NT2/D1 (cell line): ENCODE measurements around the gene JOSD2.

Experiments used
- DNase-seq: peaks from one replicate; pipeline ENCODE4 v3.0.0-alpha.2; 2011; ENCODE audit warnings: low read depth, low spot score
- H3K27me3 ChIP-seq: 2 replicates; pipeline ENCODE4 v1.6.0; 2011; ENCODE audit warnings: mild to moderate bottlenecking; ENCODE audit not compliant: insufficient read length, insufficient read depth
- H3K36me3 ChIP-seq: 2 replicates; pipeline ENCODE4 v1.6.1; 2011; ENCODE audit warnings: mild to moderate bottlenecking, low read length, mixed read lengths; ENCODE audit not compliant: insufficient read depth, insufficient read length
- H3K4me1 ChIP-seq: 2 replicates; pipeline ENCODE4 v1.5.1; 2011; ENCODE audit not compliant: insufficient read depth, insufficient read length
- H3K4me3 ChIP-seq: 2 replicates; pipeline ENCODE4 v1.5.1; 2011; ENCODE audit warnings: low read depth; ENCODE audit not compliant: insufficient read length
- H3K9ac ChIP-seq: 2 replicates; pipeline ENCODE4 v1.6.0; 2011; ENCODE audit warnings: low read depth; ENCODE audit not compliant: insufficient read length
- H3K9me3 ChIP-seq: 2 replicates; pipeline ENCODE4 v1.5.1; 2011; ENCODE audit warnings: mild to moderate bottlenecking, low read length; ENCODE audit not compliant: insufficient read depth
- SUZ12 ChIP-seq: IDR thresholded peaks from 2 replicates; pipeline ENCODE4 v1.6.1; 2011; ENCODE audit not compliant: insufficient read length, insufficient read depth; ENCODE audit errors: extremely low read depth
- YY1 ChIP-seq: IDR thresholded peaks from 2 replicates; pipeline ENCODE4 v1.6.1; 2011; ENCODE audit not compliant: insufficient read length, insufficient read depth
- ZNF274 ChIP-seq: IDR thresholded peaks from 2 replicates; pipeline ENCODE4 v1.6.1; 2011; ENCODE audit warnings: mild to moderate bottlenecking, low read depth, low read length

Gene JOSD2, protein sequence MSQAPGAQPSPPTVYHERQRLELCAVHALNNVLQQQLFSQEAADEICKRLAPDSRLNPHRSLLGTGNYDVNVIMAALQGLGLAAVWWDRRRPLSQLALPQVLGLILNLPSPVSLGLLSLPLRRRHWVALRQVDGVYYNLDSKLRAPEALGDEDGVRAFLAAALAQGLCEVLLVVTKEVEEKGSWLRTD

DNA sequence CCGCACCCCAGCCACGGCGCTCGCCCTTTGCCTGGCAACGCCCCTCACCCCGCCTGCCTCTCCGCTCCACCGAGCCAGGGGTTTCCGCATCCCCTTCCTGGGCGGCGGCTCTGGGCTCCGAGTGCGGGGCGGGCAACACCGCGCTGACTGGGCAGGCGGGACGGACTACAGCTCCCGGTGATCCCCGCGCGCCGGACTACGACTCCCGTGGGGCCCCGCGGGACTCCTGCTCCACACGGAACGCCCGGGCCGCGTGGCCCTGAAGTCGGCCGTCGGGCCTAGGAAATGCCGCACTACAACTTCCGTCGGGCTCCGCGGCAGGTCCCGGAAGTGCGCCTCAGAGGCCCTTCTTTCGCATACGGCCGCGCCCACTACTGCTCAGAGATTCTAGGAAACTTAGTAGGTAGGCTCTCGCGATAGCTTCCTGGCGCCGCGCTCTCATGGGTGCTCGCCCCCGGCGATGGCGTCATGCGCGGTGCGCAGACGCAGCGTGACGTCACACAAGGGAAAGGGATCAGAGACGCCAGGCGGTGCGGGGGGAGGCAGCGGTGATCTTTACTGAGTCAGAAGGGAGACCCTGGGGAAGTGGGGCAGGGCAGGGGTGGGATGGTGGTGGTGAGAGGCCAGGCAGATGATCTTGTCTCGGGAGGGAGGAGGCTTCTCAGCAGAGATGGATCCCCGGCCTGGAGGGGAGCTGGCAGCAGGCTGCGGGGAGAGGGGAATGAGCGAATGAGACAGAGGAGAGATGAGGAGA lies at the start of gene JOSD2:
Gene JOSD2 (minus strand): TSS at position 123 of the 754 bp plus-strand sequence. CDS start 760 bp downstream, outside the sequence.
- peak; percentile 93 for DNase-seq
- no peaks in the 10 kb centered on the region for H3K27me3 ChIP-seq
- H3K36me3 ChIP-seq, result no peaks in the 10 kb centered on the region
- peak within 1 kb of the TSS; percentile 85 for H3K9ac ChIP-seq
- no peak for TF ChIP-seq SUZ12
- TF ChIP-seq YY1, result no peak
- TF ChIP-seq ZNF274, result no peak
- peaks cover 20% of the 10 kb centered on the region for H3K4me1 ChIP-seq
- no peaks in the 10 kb centered on the region for H3K9me3 ChIP-seq
- H3K4me3 ChIP-seq, result peak within 1 kb of the TSS; percentile 52

DNA sequence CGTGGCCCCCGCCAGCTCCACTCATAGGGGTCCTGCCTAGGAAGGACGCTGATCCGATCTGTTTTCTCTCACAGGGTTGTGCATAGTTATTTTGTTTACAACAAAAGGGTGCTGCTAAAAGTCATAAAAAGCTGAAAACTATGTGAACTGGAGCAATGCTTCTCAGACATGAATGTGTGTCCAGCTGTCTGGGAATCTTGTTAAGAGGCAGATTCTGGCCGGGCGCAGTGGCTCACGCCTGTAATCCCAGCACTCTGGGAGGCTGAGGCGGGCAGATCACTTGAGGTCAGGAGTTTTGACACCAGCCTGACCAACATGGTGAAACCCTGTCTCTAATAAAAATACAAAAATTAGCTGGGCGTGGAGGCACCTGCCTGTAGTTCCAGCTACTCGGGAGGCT lies 48.6 kb upstream of the JOSD2 start:
- no peak for TF ChIP-seq SUZ12

DNA sequence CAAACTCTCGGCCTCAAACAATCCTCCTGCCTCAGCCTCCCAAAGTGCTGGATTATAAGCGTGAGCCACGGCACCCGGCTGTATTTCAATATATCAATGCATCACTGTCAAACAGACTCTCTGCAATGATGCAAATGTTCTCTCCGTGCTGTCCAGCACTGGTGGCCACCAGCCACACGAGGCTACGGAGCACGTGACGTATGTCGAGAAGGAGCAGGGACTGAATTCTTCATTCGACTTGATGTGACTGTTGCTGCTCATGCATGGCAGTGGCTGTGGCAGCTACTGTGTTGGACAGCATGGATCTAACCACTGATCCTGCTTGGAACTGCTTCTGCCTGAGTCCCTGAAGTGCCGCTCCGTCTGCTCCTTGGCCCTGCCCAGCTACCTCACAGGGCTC lies 47.5 kb upstream of the JOSD2 start:
- H3K9me3 ChIP-seq, result no peaks in the 10 kb centered on the region
- DNase-seq, result no peak
- no peak overlapping the region for H3K4me3 ChIP-seq
- TF ChIP-seq SUZ12 (no peak), ZNF274 (no peak)
- no peaks in the 10 kb centered on the region for H3K27me3 ChIP-seq
- no peak overlapping the region for H3K9ac ChIP-seq
- peaks cover 16% of the 10 kb centered on the region for H3K4me1 ChIP-seq
- peaks cover 3% of the 10 kb centered on the region for H3K36me3 ChIP-seq

More for the DNA sequence above, 48.6 kb upstream of the JOSD2 start:
- DNase-seq, result no peak
- Histone ChIP-seq H3K4me1 (peaks cover 19% of the 10 kb centered on the region), H3K36me3 (peaks cover 3% of the 10 kb centered on the region), H3K4me3 (no peak overlapping the region), H3K9me3 (no peaks in the 10 kb centered on the region), H3K27me3 (no peaks in the 10 kb centered on the region), H3K9ac (no peak overlapping the region)

DNA sequence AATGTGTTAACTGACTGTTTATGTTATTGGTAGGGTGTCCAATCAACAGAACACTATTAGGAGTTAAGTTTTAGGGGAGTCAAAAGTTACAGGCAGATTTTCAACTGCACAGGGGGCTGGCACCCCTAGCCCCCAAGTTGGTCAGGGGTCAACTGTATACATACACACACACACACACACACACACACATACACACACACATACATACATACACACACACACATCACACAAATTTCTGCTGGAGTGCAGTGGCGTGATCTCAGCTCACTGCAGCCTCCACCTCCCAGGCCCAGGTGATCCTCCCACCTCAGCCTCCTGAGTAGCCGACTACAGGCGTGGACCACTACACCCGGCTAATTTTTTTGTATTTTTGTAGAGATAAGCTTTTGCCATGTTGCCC lies 47.0 kb upstream of the JOSD2 start:
- TF ChIP-seq ZNF274 (no peak), SUZ12 (no peak), YY1 (no peak)
- no peak overlapping the region for H3K9ac ChIP-seq
- H3K4me1 ChIP-seq, result peaks cover 16% of the 10 kb centered on the region
- H3K36me3 ChIP-seq, result peaks cover 3% of the 10 kb centered on the region
- H3K4me3 ChIP-seq, result no peak overlapping the region
- no peaks in the 10 kb centered on the region for H3K27me3 ChIP-seq
- no peaks in the 10 kb centered on the region for H3K9me3 ChIP-seq
- DNase-seq, result no peak

DNA sequence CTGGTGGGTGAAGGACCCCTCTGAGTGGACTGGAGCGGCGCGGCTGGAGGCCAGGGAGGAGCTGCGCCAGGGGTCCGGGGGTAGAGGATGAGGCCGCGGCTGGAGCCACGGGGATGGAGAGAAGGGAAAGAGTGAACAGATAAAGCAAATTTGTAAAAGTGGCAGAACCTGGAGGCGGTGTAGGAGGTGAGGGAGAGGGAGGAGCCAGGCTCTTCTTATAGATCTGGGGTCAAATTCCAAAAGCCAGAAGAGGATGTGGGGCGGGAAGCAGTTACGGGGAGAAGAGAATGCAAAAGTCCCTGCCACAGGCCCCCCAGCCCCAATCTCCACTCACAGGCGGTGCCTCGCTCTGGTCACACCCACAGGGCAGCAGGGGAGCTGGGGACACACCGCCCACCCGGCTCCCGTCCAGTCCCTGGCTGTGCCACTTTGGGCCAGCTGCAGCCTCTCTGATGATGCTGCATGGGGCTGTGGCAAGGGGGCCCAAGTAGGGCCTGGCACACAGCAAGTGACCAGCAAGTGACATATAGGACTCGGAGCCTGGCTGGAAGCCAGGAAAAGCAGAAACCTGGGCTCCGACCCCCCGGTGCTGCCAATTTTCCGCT lies 46.1 kb upstream of the JOSD2 start:
- H3K4me3 ChIP-seq, result peak overlapping the region; percentile 26
- peak overlapping the region; percentile 51 for H3K9ac ChIP-seq
- H3K9me3 ChIP-seq, result no peaks in the 10 kb centered on the region
- TF ChIP-seq YY1, result no peak
- TF ChIP-seq SUZ12, result no peak
- no peak for TF ChIP-seq ZNF274
- peaks cover 3% of the 10 kb centered on the region for H3K36me3 ChIP-seq
- DNase-seq, result no peak
- peaks cover 8% of the 10 kb centered on the region for H3K27me3 ChIP-seq
- H3K4me1 ChIP-seq, result peaks cover 15% of the 10 kb centered on the region

DNA sequence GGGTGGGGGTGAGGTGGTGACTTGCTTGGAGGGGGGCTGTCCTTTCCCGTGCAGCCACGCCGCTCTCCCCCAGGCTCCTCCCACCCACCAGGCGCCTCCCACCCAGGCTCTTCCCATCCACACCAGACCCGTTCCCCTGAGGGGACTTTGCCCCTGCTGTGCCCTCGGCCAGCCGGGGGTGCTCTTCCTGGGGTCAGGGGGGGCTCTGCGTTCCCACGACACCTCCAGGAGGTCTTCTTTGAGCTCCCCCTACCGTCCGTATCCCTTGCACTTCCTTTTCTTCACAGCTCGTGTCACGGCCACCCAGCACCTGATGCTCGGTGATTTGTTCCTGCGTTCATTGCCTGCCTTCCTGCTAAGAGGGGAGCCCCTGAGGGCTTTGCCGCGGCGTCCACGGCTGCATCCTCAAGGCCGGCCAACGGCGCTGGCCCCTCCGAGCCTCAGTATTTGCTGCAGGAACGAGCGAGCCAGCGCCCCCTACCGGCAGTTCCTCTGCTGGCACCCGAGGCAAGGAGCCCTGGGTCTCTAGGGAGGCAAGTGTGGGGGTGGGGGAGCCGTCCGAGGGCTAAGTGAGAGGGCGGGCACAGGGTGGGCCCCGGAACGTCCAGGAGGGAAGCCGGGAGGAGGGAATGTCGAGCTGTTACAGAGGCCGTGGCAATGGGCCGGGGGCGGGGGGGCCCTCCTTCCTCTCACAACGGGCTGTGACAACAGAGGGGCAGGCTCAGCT lies 45.5 kb upstream of the JOSD2 start:
- Histone ChIP-seq H3K4me3 (peak overlapping the region; percentile 63), H3K36me3 (peaks cover 3% of the 10 kb centered on the region), H3K4me1 (peaks cover 15% of the 10 kb centered on the region), H3K9me3 (no peaks in the 10 kb centered on the region), H3K27me3 (peaks cover 9% of the 10 kb centered on the region), H3K9ac (peak overlapping the region; percentile 72)
- peak; percentile 77 for DNase-seq
- no peak for TF ChIP-seq SUZ12
- TF ChIP-seq ZNF274, result no peak
- TF ChIP-seq YY1, result no peak
